ENCODE data around the gene PRPH.

Gene PRPH

GRCh38 chr12:49345825-49346658 is 51.1 kb downstream of the PRPH start:
- Histone ChIP-seq H3K4me3 (ENCODE audit: insufficient read depth, low read depth, low read length, poor library complexity, severe bottlenecking) (peak overlapping the region; percentile 45), H3K36me3 (ENCODE audit: control insufficient read depth, insufficient read depth, low read length) (no peaks in the 10 kb centered on the region), H3K4me1 (ENCODE audit: control insufficient read depth, insufficient read depth, low read length, poor library complexity, severe bottlenecking) (peaks cover 59% of the 10 kb centered on the region), H3K27ac (ENCODE audit: insufficient read depth, low read length, poor library complexity, severe bottlenecking) (no peak overlapping the region), H3K27me3 (replicated peaks; ENCODE audit: control insufficient read depth, insufficient read depth, low read length, poor library complexity, severe bottlenecking) (peaks cover 63% of the 10 kb centered on the region), H3K9me3 (ENCODE audit: control insufficient read depth, low read length) (no peaks in the 10 kb centered on the region)
- no peak for DNase-seq

- H3K9me3 ChIP-seq (ENCODE audit: control insufficient read depth, low read length): no peaks in the 10 kb centered on the region
- peaks cover 56% of the 10 kb centered on the region for H3K4me1 ChIP-seq (ENCODE audit: control insufficient read depth, insufficient read depth, low read length, poor library complexity, severe bottlenecking)
- peaks cover 63% of the 10 kb centered on the region for H3K27me3 ChIP-seq (replicated peaks; ENCODE audit: control insufficient read depth, insufficient read depth, low read length, poor library complexity, severe bottlenecking)
- DNase-seq: no peak
- H3K4me3 ChIP-seq (ENCODE audit: insufficient read depth, low read depth, low read length, poor library complexity, severe bottlenecking): peak within 1 kb of the TSS; percentile 45
- no peak within 1 kb of the TSS for H3K27ac ChIP-seq (ENCODE audit: insufficient read depth, low read length, poor library complexity, severe bottlenecking)
- H3K36me3 ChIP-seq (ENCODE audit: control insufficient read depth, insufficient read depth, low read length): no peaks in the 10 kb centered on the region
Observed at GRCh38 chr12:49346659-49347310, 51.8 kb downstream of the PRPH start, which contains the start of gene DNAJC22. Gene DNAJC22 (plus strand): TSS chr12:49346888. CDS start chr12:49348873, 1,985 bp downstream.

- no peaks in the 10 kb centered on the region for H3K9me3 ChIP-seq (ENCODE audit: control insufficient read depth, low read length)
- H3K4me3 ChIP-seq (ENCODE audit: insufficient read depth, low read depth, low read length, poor library complexity, severe bottlenecking): peak overlapping the region; percentile 45
- H3K27ac ChIP-seq (ENCODE audit: insufficient read depth, low read length, poor library complexity, severe bottlenecking): no peak overlapping the region
- H3K4me1 ChIP-seq (ENCODE audit: control insufficient read depth, insufficient read depth, low read length, poor library complexity, severe bottlenecking): peaks cover 49% of the 10 kb centered on the region
- no peaks in the 10 kb centered on the region for H3K36me3 ChIP-seq (ENCODE audit: control insufficient read depth, insufficient read depth, low read length)
- peaks cover 58% of the 10 kb centered on the region for H3K27me3 ChIP-seq (replicated peaks; ENCODE audit: control insufficient read depth, insufficient read depth, low read length, poor library complexity, severe bottlenecking)
- peak; percentile 57 to 72 (median 60) for DNase-seq
Observed at GRCh38 chr12:49347311-49348193, 52.6 kb downstream of the PRPH start.
